GM12892 (cell line): ENCODE measurements around the gene NR5A1.

Experiments used
- POLR2A ChIP-seq: IDR thresholded peaks from 2 replicates; pipeline ENCODE4 v1.6.1; 2011; ENCODE audit warnings: low read depth, low read length, control low read depth
- POLR2AphosphoS5 ChIP-seq: IDR thresholded peaks from 2 replicates; pipeline ENCODE4 v1.6.1; 2011; ENCODE audit warnings: low read depth, low read length, control low read depth

DNA sequence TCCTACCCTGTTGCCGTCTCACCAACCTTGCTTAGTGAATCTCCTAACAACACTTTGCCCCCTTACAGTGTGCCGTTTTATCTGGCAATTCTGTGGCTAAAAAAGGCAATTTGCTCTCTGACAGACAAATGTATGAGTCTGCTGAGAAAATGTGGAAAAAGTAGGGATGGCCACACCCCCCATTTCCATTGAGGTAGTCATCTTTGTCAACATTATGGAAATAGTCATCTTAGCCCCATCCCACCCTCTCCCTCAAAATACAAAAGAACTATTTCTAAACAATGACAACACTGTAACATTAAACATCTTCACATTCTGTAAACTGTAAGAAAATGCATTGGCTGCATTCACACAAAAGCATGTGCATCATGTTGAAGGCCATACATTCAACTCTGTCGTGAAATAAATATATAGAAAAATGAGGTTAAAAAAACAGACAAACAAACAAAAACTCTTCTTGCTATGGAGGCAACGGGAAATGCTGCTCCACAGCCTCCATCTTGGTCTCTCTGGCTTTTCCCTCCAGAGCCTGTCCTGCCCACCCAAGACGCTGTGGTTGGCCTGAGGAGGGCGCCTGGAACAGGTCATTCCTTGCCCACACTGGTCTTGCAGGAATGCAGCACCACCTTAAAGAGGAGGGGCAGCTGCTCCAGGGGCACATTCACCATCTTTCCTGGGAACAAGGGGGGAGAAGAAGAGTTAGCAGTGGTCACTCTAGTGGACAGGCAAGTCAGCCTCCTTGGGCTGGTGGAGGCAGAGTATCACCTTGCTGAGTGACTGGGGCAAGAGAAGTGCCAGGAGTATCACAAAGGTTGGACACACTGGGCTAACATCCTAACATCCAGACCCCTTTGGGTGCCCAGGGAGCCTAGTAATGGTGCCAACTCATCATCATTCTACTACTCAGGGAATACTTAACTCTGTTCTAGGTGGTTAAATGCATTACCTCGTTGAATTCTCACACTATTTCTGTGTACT lies 15.2 kb upstream of the NR5A1 start:
- no peak for TF ChIP-seq POLR2AphosphoS5
- TF ChIP-seq POLR2A: no peak
